ENCODE measurements around the gene LAMC2.
"Not testable (repeated sequence)": the region's sequence is repeated elsewhere in the genome, so short reads cannot be mapped to it uniquely, and the experiment has no call there.

LAMC2 gene

DNA sequence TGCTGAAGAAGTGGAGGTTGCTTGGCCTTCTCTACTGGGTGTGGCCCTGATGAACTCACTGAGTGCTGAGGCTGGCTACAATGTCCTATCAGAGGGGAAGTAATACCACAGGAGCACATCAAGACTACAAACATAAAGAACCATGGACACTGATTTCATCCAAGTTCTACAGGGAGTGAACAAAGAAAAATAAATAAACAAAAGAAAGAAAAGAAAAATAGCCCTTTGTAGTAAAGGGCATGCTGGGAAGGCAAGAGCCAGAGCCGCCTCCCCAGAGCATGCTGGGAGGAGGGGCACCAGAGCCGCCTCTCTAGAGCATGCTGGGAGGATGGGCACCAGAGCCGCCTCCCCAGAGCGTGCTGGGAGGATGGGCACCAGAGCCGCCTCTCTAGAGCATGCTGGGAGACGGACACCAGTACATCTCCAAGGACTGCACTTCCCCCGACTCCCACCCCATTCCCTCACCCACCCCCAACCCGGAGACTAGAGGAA, 65.9 kb downstream of the LAMC2 start:
- Histone ChIP-seq H3K36me3 (ENCODE audit: control insufficient read depth, insufficient read depth, low read length) (no peaks in the 10 kb centered on the region), H3K4me1 (ENCODE audit: control insufficient read depth, insufficient read depth, low read length) (no peaks in the 10 kb centered on the region), H3K27me3 (ENCODE audit: control insufficient read depth, insufficient read depth, low read length) (no peaks in the 10 kb centered on the region), H3K27ac (ENCODE audit: low read length) (no peak overlapping the region), H3K9me3 (ENCODE audit: control insufficient read depth, insufficient read depth, low read length) (no peaks in the 10 kb centered on the region; the same call in 1 of the 2 replicates), H3K4me3 (ENCODE audit: low read length) (no peak overlapping the region)
- no peak for DNase-seq (ENCODE audit: low read depth, low spot score)
- no CpG with 5 or more reads among the region's 8 CpGs for WGBS (ENCODE audit: insufficient coverage, insufficient read length)

DNA sequence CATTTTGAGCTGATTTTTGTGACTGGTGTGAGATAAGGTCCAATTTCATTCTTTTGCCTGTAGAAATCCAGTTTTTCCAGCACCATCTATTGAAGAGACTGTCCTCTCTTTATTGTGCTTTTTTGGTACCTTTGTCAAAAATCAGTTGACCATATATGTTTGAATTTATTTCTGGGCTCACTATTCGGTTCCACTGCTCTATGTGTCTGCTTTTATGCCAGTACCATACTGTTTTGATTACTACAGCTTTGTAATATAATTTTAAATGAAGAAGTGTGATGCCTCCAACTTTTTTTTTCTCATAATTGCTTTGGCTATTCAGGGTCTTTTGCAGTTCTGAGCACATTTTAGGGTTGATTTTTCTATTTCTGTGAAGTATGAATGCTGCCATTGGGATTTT, 69.0 kb downstream of the LAMC2 start:
- no peaks in the 10 kb centered on the region for H3K4me1 ChIP-seq (ENCODE audit: control insufficient read depth, insufficient read depth, low read length)
- no CpG with 5 or more reads among the region's 1 CpG for WGBS (ENCODE audit: insufficient coverage, insufficient read length)
- H3K9me3 ChIP-seq (ENCODE audit: control insufficient read depth, insufficient read depth, low read length): no peaks in the 10 kb centered on the region; the same call in 1 of the 2 replicates
- H3K36me3 ChIP-seq (ENCODE audit: control insufficient read depth, insufficient read depth, low read length): no peaks in the 10 kb centered on the region
- H3K27me3 ChIP-seq (ENCODE audit: control insufficient read depth, insufficient read depth, low read length): no peaks in the 10 kb centered on the region
- no peak overlapping the region for H3K27ac ChIP-seq (ENCODE audit: low read length)
- DNase-seq (ENCODE audit: low read depth, low spot score): no peak
- H3K4me3 ChIP-seq (ENCODE audit: low read length): no peak overlapping the region

DNA sequence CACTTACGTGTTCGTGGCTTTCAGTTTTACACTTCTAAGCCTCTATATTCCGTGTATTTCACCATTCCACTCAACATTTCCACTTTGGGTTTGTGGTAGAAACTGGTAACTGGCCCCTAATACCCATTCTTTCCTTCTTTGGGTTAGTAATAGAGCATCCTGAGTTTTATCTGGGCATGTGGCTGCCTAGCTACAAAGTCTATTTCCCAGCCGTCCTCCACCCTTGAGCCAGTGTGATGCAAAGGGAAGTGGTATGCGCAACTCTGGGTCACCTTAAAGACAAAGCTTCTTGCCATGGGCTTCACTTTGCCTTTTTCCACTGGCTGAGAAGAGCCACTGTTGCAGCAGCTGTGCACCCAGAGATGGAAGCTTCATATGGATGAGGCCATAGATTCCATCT, 73.9 kb downstream of the LAMC2 start:
- no peak overlapping the region for H3K27ac ChIP-seq (ENCODE audit: low read length)
- no peaks in the 10 kb centered on the region for H3K27me3 ChIP-seq (ENCODE audit: control insufficient read depth, insufficient read depth, low read length)
- DNase-seq (ENCODE audit: low read depth, low spot score): no peak
- H3K9me3 ChIP-seq (ENCODE audit: control insufficient read depth, insufficient read depth, low read length): no peaks in the 10 kb centered on the region
- H3K4me3 ChIP-seq (ENCODE audit: low read length): no peak overlapping the region
- H3K4me1 ChIP-seq (ENCODE audit: control insufficient read depth, insufficient read depth, low read length): no peaks in the 10 kb centered on the region
- WGBS (ENCODE audit: insufficient coverage, insufficient read length): no CpG with 5 or more reads among the region's 5 CpGs
- H3K36me3 ChIP-seq (ENCODE audit: control insufficient read depth, insufficient read depth, low read length): no peaks in the 10 kb centered on the region

DNA sequence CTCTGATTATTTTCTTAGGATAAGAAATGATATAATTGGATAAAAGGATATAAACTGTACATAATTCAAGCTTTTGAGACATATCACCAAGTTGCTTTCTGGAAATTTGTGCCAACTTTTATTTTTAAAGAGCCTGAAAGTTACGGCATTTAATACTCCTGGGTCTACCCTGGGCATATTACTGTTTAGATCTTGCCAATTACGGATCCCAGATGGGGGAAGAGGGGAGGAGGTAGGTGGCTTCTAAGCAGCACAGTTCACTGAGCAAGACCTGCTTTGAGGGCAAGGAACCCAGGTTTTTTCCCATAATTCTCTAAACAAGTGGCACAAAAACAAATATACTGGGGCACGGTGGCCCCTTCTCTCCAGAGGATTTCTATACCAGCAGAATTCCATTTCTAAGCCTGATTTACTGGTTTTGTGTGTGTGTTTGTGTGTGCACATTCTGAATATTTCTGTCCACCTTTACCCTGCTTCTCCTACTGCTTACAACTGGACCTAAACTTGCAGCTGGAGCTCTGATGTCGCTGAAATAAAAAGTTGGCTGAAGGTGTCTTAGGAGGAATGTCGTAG, 76.7 kb downstream of the LAMC2 start:
- Histone ChIP-seq H3K27ac (ENCODE audit: low read length) (no peak overlapping the region), H3K4me3 (ENCODE audit: low read length) (no peak overlapping the region), H3K9me3 (ENCODE audit: control insufficient read depth, insufficient read depth, low read length) (no peaks in the 10 kb centered on the region), H3K4me1 (ENCODE audit: control insufficient read depth, insufficient read depth, low read length) (no peaks in the 10 kb centered on the region), H3K36me3 (ENCODE audit: control insufficient read depth, insufficient read depth, low read length) (no peaks in the 10 kb centered on the region), H3K27me3 (ENCODE audit: control insufficient read depth, insufficient read depth, low read length) (no peaks in the 10 kb centered on the region; the same call in 1 of the 2 replicates)
- DNase-seq (ENCODE audit: low read depth, low spot score): no peak
- no CpG with 5 or more reads among the region's 5 CpGs for WGBS (ENCODE audit: insufficient coverage, insufficient read length)

DNA sequence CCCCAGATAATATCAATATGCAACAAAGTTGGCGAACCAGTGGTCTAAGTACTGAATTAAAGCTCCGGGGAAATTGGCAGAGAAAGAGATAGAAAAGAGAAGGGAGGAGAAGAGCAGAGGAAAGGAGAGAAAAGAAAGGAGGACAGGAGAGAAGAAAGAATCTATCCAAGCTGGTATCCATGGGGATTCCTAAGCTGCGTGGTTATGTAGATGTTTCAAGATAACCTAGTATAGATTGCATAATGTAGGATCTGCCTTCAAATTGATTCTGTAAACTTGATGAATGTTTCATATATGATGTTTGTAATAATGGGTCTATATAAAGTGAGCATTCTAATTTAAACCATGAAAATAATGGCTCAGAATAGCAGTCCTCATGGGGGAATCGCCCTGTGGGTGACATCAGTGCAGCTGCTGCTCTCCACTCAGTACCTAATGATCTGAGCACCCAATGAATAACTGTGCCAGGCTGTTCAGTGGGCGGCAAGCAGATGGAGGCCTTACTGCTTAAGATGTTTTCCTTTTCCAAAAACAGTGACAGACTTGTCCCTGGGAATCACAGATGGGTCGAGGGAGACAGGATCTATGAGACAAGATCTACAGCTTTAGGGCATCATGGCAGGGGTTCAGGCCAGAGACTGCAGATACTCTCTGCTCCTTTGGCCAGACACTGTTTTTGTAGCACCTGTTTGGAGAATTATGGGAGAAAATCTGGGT, 78.0 kb downstream of the LAMC2 start:
- no peaks in the 10 kb centered on the region for H3K36me3 ChIP-seq (ENCODE audit: control insufficient read depth, insufficient read depth, low read length)
- H3K4me3 ChIP-seq (ENCODE audit: low read length): no peak overlapping the region
- H3K9me3 ChIP-seq (ENCODE audit: control insufficient read depth, insufficient read depth, low read length): no peaks in the 10 kb centered on the region
- H3K27ac ChIP-seq (ENCODE audit: low read length): no peak overlapping the region
- no peaks in the 10 kb centered on the region; the same call in 1 of the 2 replicates for H3K27me3 ChIP-seq (ENCODE audit: control insufficient read depth, insufficient read depth, low read length)
- H3K4me1 ChIP-seq (ENCODE audit: control insufficient read depth, insufficient read depth, low read length): no peaks in the 10 kb centered on the region
- DNase-seq (ENCODE audit: low read depth, low spot score): no peak
- no CpG with 5 or more reads among the region's 6 CpGs for WGBS (ENCODE audit: insufficient coverage, insufficient read length)

DNA sequence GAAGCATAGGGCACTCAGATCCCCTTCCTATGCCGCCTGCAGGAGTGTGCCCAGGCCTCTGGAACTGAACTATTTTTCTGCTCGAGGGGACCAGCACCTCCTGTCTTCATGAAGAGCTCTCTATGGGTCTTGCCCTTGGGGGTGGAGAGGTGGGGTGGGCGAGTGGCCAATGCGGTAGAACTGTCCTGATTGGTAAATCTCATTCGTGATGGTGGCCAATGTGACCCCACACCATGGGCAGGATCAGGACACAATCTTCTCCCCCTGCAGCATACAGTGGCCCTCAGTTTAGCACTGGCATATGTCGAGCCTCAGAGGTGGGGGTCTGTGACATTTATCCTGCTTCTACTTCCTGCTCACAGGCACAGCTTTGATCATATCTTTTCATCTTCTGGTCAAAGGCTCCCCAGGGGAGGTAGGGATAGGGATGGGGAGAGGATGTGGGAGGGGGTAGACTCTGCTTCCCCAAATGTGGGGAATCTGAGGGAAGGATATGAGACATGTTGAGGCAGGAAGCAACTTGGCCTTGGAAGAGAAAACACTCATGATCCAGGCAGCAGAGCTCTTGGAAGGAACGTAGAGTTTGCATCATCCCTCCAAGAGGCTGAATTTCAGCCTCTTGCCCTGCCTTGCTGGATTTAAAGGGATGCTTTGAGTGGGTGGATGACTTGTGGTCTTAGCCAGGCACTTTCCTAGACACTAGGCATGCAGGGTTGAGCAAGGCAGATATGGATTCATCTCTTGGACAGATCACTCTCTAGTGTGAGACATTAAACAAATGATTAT, 81.8 kb downstream of the LAMC2 start:
- Histone ChIP-seq H3K4me1 (ENCODE audit: control insufficient read depth, insufficient read depth, low read length) (no peaks in the 10 kb centered on the region), H3K27ac (ENCODE audit: low read length) (no peak overlapping the region), H3K4me3 (ENCODE audit: low read length) (no peak overlapping the region), H3K27me3 (ENCODE audit: control insufficient read depth, insufficient read depth, low read length) (no peaks in the 10 kb centered on the region; the same call in 1 of the 2 replicates), H3K9me3 (ENCODE audit: control insufficient read depth, insufficient read depth, low read length) (no peaks in the 10 kb centered on the region), H3K36me3 (ENCODE audit: control insufficient read depth, insufficient read depth, low read length) (no peaks in the 10 kb centered on the region; the same call in 1 of the 2 replicates)
- WGBS (ENCODE audit: insufficient coverage, insufficient read length): no CpG with 5 or more reads among the region's 7 CpGs
- no peak for DNase-seq (ENCODE audit: low read depth, low spot score)

DNA sequence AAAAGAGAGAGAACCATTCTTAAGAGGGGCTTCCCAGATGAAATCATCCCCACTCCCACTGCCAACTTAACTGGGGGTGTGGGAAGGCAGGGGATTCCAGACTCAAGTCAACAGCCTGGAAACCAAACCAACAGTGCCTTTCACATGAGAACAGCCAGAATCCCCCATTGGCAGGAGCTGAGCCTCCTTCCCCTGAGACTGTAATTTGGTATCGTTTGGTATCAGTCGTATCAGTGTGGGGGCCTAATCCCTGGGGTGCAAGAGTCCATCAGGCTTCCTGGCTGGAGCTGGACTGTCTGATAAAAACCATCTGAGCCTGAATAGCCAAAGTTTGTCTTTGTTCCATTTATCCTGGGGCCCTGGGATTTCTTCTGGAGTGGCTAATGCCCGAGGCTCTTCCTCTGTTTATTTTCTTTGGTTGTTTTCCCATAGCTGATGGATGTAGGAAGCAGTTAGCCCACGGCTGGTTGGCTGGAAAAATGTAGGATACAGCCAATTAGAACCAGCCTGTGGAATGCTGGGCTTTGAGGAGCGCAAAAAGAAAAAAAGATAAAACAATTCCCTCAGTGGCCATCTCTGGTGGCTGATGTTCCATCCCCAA, 84.6 kb downstream of the LAMC2 start:
- DNase-seq (ENCODE audit: low read depth, low spot score): no peak
- H3K27ac ChIP-seq (ENCODE audit: low read length): no peak overlapping the region
- no CpG with 5 or more reads among the region's 5 CpGs for WGBS (ENCODE audit: insufficient coverage, insufficient read length)
- H3K4me1 ChIP-seq (ENCODE audit: control insufficient read depth, insufficient read depth, low read length): no peaks in the 10 kb centered on the region
- no peaks in the 10 kb centered on the region for H3K9me3 ChIP-seq (ENCODE audit: control insufficient read depth, insufficient read depth, low read length)
- H3K36me3 ChIP-seq (ENCODE audit: control insufficient read depth, insufficient read depth, low read length): no peaks in the 10 kb centered on the region; the same call in 1 of the 2 replicates
- H3K27me3 ChIP-seq (ENCODE audit: control insufficient read depth, insufficient read depth, low read length): no peaks in the 10 kb centered on the region; the same call in 1 of the 2 replicates
- H3K4me3 ChIP-seq (ENCODE audit: low read length): no peak overlapping the region

DNA sequence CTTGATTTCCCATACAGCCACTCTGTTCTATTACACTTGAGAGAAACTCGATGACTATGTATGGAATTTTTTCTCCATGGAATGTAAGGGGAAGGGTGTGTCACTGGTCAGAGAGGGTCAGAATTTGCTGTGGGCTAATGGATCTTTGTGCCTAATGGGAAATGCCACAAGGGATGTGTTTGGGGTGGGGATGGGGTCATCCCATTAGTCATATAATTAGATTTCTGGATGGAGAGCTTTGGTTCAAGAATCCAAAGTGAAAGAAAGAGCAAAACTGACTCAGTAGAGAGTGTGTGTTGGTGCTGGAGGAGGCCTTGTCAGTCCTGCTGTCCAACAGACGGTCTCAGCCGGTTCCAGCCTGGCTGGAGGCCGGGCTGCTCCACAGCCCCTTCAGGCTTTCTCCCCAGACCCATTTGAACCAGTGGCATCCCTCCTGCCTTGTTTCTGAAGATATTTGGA, 86.4 kb downstream of the LAMC2 start:
- no peak overlapping the region for H3K4me3 ChIP-seq (ENCODE audit: low read length)
- no peak for DNase-seq (ENCODE audit: low read depth, low spot score)
- no peaks in the 10 kb centered on the region for H3K27me3 ChIP-seq (ENCODE audit: control insufficient read depth, insufficient read depth, low read length)
- H3K27ac ChIP-seq (ENCODE audit: low read length): no peak overlapping the region
- no peaks in the 10 kb centered on the region for H3K9me3 ChIP-seq (ENCODE audit: control insufficient read depth, insufficient read depth, low read length)
- no CpG with 5 or more reads among the region's 4 CpGs for WGBS (ENCODE audit: insufficient coverage, insufficient read length)
- no peaks in the 10 kb centered on the region for H3K4me1 ChIP-seq (ENCODE audit: control insufficient read depth, insufficient read depth, low read length)
- no peaks in the 10 kb centered on the region; the same call in 1 of the 2 replicates for H3K36me3 ChIP-seq (ENCODE audit: control insufficient read depth, insufficient read depth, low read length)

DNA sequence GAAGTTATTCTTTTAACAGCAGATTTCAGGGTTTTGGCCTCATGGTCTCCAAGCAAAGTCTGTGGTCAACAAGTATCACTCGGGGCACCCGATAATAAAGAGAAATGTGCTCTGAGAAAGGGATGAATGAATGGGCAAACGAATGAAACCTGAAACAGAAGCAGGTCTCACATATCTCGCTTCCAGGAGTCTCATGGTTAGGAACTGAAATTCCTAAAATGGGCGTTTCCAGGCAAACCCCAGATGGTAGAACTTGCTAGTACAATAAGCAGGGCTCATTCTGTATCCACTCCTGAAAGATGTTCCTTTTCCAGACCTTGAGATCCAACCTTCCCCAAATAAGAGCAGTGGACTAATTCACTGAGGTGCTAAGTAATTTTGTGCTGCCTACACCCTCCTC, 87.2 kb downstream of the LAMC2 start:
- no peaks in the 10 kb centered on the region for H3K27me3 ChIP-seq (ENCODE audit: control insufficient read depth, insufficient read depth, low read length)
- H3K36me3 ChIP-seq (ENCODE audit: control insufficient read depth, insufficient read depth, low read length): no peaks in the 10 kb centered on the region; the same call in 1 of the 2 replicates
- no peak overlapping the region for H3K4me3 ChIP-seq (ENCODE audit: low read length)
- no peak for DNase-seq (ENCODE audit: low read depth, low spot score)
- H3K4me1 ChIP-seq (ENCODE audit: control insufficient read depth, insufficient read depth, low read length): no peaks in the 10 kb centered on the region
- H3K27ac ChIP-seq (ENCODE audit: low read length): no peak overlapping the region
- no CpG with 5 or more reads among the region's 5 CpGs for WGBS (ENCODE audit: insufficient coverage, insufficient read length)
- no peaks in the 10 kb centered on the region for H3K9me3 ChIP-seq (ENCODE audit: control insufficient read depth, insufficient read depth, low read length)

DNA sequence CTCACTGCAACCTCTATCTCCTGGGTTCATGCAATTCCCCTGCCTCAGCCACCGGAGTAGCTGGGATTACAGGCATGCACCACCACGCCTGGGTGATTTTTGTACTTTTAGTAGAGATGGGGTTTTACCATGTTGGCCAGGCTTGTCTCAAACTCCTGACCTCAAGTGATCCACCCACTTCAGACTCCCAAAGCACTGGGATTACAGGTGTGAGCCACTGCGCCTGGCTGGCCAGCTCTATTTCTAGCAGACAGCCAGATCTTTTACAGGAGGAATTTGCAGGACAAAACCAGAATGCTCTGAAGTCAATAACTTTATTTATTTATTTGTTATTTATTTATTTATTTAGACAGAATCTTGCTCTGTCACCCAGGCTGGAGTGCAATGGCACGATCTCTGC, 87.9 kb downstream of the LAMC2 start:
- not testable (repeated sequence) for H3K9me3 ChIP-seq (ENCODE audit: control insufficient read depth, insufficient read depth, low read length); DNase-seq (ENCODE audit: low read depth, low spot score); H3K36me3 ChIP-seq (ENCODE audit: control insufficient read depth, insufficient read depth, low read length); H3K27me3 ChIP-seq (ENCODE audit: control insufficient read depth, insufficient read depth, low read length); H3K27ac ChIP-seq (ENCODE audit: low read length); H3K4me3 ChIP-seq (ENCODE audit: low read length); H3K4me1 ChIP-seq (ENCODE audit: control insufficient read depth, insufficient read depth, low read length)
- no CpG with 5 or more reads among the region's 4 CpGs for WGBS (ENCODE audit: insufficient coverage, insufficient read length)
